K562 (cell line): Measurements from ENCODE around the gene LCE1E.

Source experiments
- CBFB ChIP-seq: sonication (generic); formaldehyde crosslinking; IDR thresholded peaks from 2 replicates; pipeline ENCODE4 v1.4.0; 2020; ENCODE audit warnings: mild to moderate bottlenecking, missing genetic modification reagents
- IRF1 ChIP-seq: sonication (generic); formaldehyde crosslinking; IDR thresholded peaks from 2 replicates; pipeline ENCODE4 v1.8.0; 2022; ENCODE audit warnings: missing genetic modification reagents, mild to moderate bottlenecking, borderline replicate concordance
- L3MBTL2 ChIP-seq: fragments of 450-650 bp; IDR thresholded peaks from 2 replicates; pipeline ENCODE4 v1.6.1; 2016; ENCODE audit warnings: mild to moderate bottlenecking, moderate library complexity
- POLR2A ChIP-seq: fragments of 450-650 bp; conservative IDR thresholded peaks from 2 replicates; pipeline ENCODE4 v1.6.1; 2016
- POLR2AphosphoS5 ChIP-seq: IDR thresholded peaks from 2 replicates; pipeline ENCODE4 v1.6.1; 2011; ENCODE audit warnings: mild to moderate bottlenecking, low read depth, low read length, moderate library complexity; ENCODE audit not compliant: control insufficient read depth, insufficient read depth
- RFX1 ChIP-seq: fragments of 450-650 bp; IDR thresholded peaks from 2 replicates; pipeline ENCODE4 v1.6.1; 2016; ENCODE audit warnings: mild to moderate bottlenecking, moderate library complexity
- SMAD1 ChIP-seq: fragments of 150-350 bp; IDR thresholded peaks from 2 replicates; pipeline ENCODE4 v1.6.1; 2014; ENCODE audit warnings: low read length, low read depth; ENCODE audit not compliant: partially characterized antibody
- SP1 ChIP-seq: sonication (generic); formaldehyde crosslinking; IDR thresholded peaks from 2 replicates; pipeline ENCODE4 v1.8.1; 2022; ENCODE audit warnings: mild to moderate bottlenecking, missing genetic modification reagents
- ZBTB49 ChIP-seq: sonication (generic); formaldehyde crosslinking; IDR thresholded peaks from 2 replicates; pipeline ENCODE4 v1.8.0; 2022; ENCODE audit warnings: missing genetic modification reagents, mild to moderate bottlenecking, borderline replicate concordance
- ZNF146 ChIP-seq: IDR thresholded peaks from one replicate; pipeline ENCODE4 v1.6.1; 2018; ENCODE audit warnings: missing compliant biosample characterization; ENCODE audit not compliant: unreplicated experiment
- ZNF778 ChIP-seq: fragments of 450-650 bp; formaldehyde crosslinking; IDR thresholded peaks from 2 replicates; pipeline ENCODE4 v1.4.0; 2020; ENCODE audit warnings: mild to moderate bottlenecking, moderate library complexity
- TF ChIP-seq, protein P1 (sequence below), 3 experiments: IDR thresholded peaks in 2 of 3; conservative IDR thresholded peaks in 1 of 3; 2 replicates each; pipeline ENCODE4 v1.5.1; 2011 to 2012; ENCODE audit warnings: low read length in 3 of 3, mild to moderate bottlenecking in 3 of 3, control low read depth in 2 of 3, improper control_type of control experiment in 1 of 3, inconsistent platforms in 1 of 3, low read depth in 1 of 3, mixed read lengths in 1 of 3, moderate library complexity in 1 of 3; ENCODE audit not compliant: insufficient read depth in 2 of 3

DNA sequence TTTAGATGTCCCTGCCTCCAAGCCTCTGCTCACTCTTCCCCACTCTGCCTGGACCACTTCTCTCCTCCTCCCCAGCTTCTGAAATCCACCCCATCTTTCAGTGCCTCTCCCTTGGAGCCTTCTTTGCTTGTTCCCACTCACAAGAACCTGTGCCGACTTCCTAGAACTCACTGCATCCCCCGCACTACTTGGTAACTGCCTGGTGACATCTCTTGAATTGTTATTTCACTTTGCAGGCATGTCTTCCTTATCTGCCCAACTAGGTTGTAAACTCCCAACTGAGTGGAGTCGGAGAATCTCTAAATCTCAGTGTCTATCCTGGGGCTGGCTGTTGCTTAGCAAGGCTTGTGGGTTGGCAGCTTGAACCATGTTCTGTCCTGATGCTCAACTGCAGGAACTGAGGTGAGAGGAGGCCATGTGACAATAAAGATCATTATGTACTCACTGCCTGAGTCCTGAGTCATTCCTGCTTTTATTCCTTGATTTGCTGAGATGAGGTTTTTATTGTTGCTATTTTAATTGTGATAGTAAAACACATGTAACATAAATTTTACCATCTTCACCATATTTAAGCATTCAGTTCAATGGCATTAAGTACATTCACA lies 24.3 kb upstream of the LCE1E start:
- TF ChIP-seq CBFB (CRISPR knock-in tag) (no peak), L3MBTL2 (no peak), IRF1 (CRISPR knock-in tag) (no peak), POLR2A (no peak), POLR2AphosphoS5 (no peak), ZNF778 (CRISPR knock-in tag) (no peak), SMAD1 (no peak), ZBTB49 (CRISPR knock-in tag) (no peak), ZNF146 (no peak), RFX1 (no peak), SP1 (CRISPR knock-in tag) (no peak)
- TF ChIP-seq, protein P1, sequence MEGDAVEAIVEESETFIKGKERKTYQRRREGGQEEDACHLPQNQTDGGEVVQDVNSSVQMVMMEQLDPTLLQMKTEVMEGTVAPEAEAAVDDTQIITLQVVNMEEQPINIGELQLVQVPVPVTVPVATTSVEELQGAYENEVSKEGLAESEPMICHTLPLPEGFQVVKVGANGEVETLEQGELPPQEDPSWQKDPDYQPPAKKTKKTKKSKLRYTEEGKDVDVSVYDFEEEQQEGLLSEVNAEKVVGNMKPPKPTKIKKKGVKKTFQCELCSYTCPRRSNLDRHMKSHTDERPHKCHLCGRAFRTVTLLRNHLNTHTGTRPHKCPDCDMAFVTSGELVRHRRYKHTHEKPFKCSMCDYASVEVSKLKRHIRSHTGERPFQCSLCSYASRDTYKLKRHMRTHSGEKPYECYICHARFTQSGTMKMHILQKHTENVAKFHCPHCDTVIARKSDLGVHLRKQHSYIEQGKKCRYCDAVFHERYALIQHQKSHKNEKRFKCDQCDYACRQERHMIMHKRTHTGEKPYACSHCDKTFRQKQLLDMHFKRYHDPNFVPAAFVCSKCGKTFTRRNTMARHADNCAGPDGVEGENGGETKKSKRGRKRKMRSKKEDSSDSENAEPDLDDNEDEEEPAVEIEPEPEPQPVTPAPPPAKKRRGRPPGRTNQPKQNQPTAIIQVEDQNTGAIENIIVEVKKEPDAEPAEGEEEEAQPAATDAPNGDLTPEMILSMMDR (IDR thresholded peaks at IDR 0.05 in 2 of 3, conservative IDR thresholded peaks at IDR 0.05 in 1 of 3; ENCODE audit: insufficient read depth in 2 of 3, low read depth in 1 of 3, low read length in 3 of 3): no peak
